SK-N-MC (cell line): ENCODE data around the gene PPP2R3B.

Source experiments
- DNase-seq: peaks from one replicate; pipeline ENCODE4 v3.0.0-alpha.2; 2011; ENCODE audit warnings: low read depth, low spot score
- H3K27ac ChIP-seq: fragments of 200-600 bp; sonication (generic); 2 replicates; pipeline ENCODE4 v1.5.1; 2016; ENCODE audit warnings: mixed run types
- H3K36me3 ChIP-seq: fragments of 200-600 bp; sonication (generic); 2 replicates; pipeline ENCODE4 v1.6.1; 2017; ENCODE audit warnings: antibody characterized with exemption, low read length, mixed read lengths; ENCODE audit not compliant: insufficient read depth
- H3K4me3 ChIP-seq: fragments of 200-600 bp; sonication (generic); 2 replicates; pipeline ENCODE4 v1.5.1; 2016
- H3K9ac ChIP-seq: fragments of 200-600 bp; sonication (generic); 2 replicates; pipeline ENCODE4 v1.8.0; 2017; ENCODE audit warnings: mixed run types, mixed read lengths; ENCODE audit not compliant: insufficient read length
- H3K9me3 ChIP-seq: fragments of 200-600 bp; sonication (generic); 2 replicates; pipeline ENCODE4 v1.6.1; 2017; ENCODE audit warnings: low read depth, mild to moderate bottlenecking, antibody characterized with exemption, low read length, moderate library complexity, mixed read lengths
- EZH2 ChIP-seq: fragments of 200-600 bp; sonication (generic); IDR thresholded peaks from one replicate; pipeline ENCODE4 v1.6.1; 2017; ENCODE audit warnings: antibody characterized with exemption
- FOXP2 ChIP-seq: optimal IDR thresholded peaks from 2 replicates; pipeline ENCODE3; 2011; ENCODE audit warnings: mild to moderate bottlenecking, moderate library complexity; ENCODE audit not compliant: insufficient read depth; ENCODE audit errors: extremely low read length, control extremely low read depth
- POLR2AphosphoS5 ChIP-seq: IDR thresholded peaks from 2 replicates; pipeline ENCODE4 v1.6.1; 2012; ENCODE audit warnings: mild to moderate bottlenecking, low read depth, low read length, borderline replicate concordance

The PPP2R3B gene

GRCh38 chrX:285076-285677 is 101.5 kb downstream of the PPP2R3B start:
- Histone ChIP-seq H3K9me3 (no peaks in the 10 kb centered on the region), H3K9ac (no peak overlapping the region), H3K36me3 (peaks cover 55% of the 10 kb centered on the region), H3K27ac (no peak overlapping the region), H3K4me3 (no peak overlapping the region)
- no peak for DNase-seq
- TF ChIP-seq FOXP2, result no peak
- TF ChIP-seq POLR2AphosphoS5, result no peak
- TF ChIP-seq EZH2, result no peak
